Endothelial cell (in vitro differentiated cells): ENCODE measurements around the gene ARHGAP44. TPM values are rescaled to one million over a fixed set of nuclear protein-coding genes. Genes with fewer than 3 reads are reported as not detected.

Experiments
- DNase-seq: peaks from one replicate; pipeline ENCODE4 v3.0.0; 2021; ENCODE audit warnings: low spot score
- H3K27ac Mint-ChIP-seq: one replicate; pipeline ENCODE4 v1.8.0; 2021; ENCODE audit warnings: mixed read lengths, inconsistent platforms; ENCODE audit not compliant: unreplicated experiment
- H3K27me3 Mint-ChIP-seq: one replicate; pipeline ENCODE4 v1.8.0; 2021; ENCODE audit warnings: mild to moderate bottlenecking, moderate library complexity, mixed read lengths, inconsistent platforms; ENCODE audit not compliant: unreplicated experiment
- H3K36me3 Mint-ChIP-seq: one replicate; pipeline ENCODE4 v1.8.0; 2021; ENCODE audit warnings: mild to moderate bottlenecking, low read depth, mixed read lengths, inconsistent platforms; ENCODE audit not compliant: unreplicated experiment
- H3K4me1 Mint-ChIP-seq: one replicate; pipeline ENCODE4 v1.8.0; 2021; ENCODE audit warnings: mild to moderate bottlenecking, mixed read lengths, inconsistent platforms; ENCODE audit not compliant: unreplicated experiment
- H3K4me3 Mint-ChIP-seq: one replicate; pipeline ENCODE4 v1.8.0; 2021; ENCODE audit warnings: mild to moderate bottlenecking, mixed read lengths, inconsistent platforms; ENCODE audit not compliant: unreplicated experiment
- H3K9me3 Mint-ChIP-seq: one replicate; pipeline ENCODE4 v1.8.0; 2021; ENCODE audit warnings: mixed read lengths, inconsistent platforms; ENCODE audit not compliant: unreplicated experiment
- CTCF ChIP-seq: fragments of 200-600 bp; sonication (generic); IDR thresholded peaks from one replicate; pipeline ENCODE4 v1.5.0; 2021; ENCODE audit warnings: antibody characterized with exemption; ENCODE audit not compliant: unreplicated experiment
- total RNA-seq: library from RNA; stranded (reverse); fragmentation: NEBNext Ultra II Directional; extraction: Animal tissue kit (Norgen Biotek cat#: 25700); gene quantifications from one replicate; pipeline ENCODE4 v1.2.1, GENCODE V29; 2021; ENCODE audit not compliant: unreplicated experiment

The ARHGAP44 gene
- total RNA-seq, 1 donor from 2014 or later, result 11.5 TPM

- Mint-ChIP-seq H3K4me3 (no peak overlapping the region), H3K36me3 (peaks cover 19% of the 10 kb centered on the region), H3K27me3 (peaks cover 6% of the 10 kb centered on the region), H3K27ac (no peak overlapping the region), H3K9me3 (no peaks in the 10 kb centered on the region), H3K4me1 (peaks cover 3% of the 10 kb centered on the region)
- no peak for TF ChIP-seq CTCF
- DNase-seq, result no peak
Observed at GRCh38 chr17:12830777-12831247, 41.5 kb downstream of the ARHGAP44 start.

- no peaks in the 10 kb centered on the region for H3K9me3 Mint-ChIP-seq
- H3K27me3 Mint-ChIP-seq, result peaks cover 2% of the 10 kb centered on the region
- no peak overlapping the region for H3K27ac Mint-ChIP-seq
- DNase-seq, result no peak
- peaks cover 19% of the 10 kb centered on the region for H3K36me3 Mint-ChIP-seq
- no peak overlapping the region for H3K4me3 Mint-ChIP-seq
- H3K4me1 Mint-ChIP-seq, result peaks cover 5% of the 10 kb centered on the region
- TF ChIP-seq CTCF, result no peak
Observed at GRCh38 chr17:12831839-12832238, 42.5 kb downstream of the ARHGAP44 start.

GRCh38 chr17:12839042-12839441 lies 49.7 kb downstream of the ARHGAP44 start:
- peaks cover 15% of the 10 kb centered on the region for H3K4me1 Mint-ChIP-seq
- DNase-seq, result no peak
- TF ChIP-seq CTCF, result no peak
- no peak overlapping the region for H3K4me3 Mint-ChIP-seq
- H3K36me3 Mint-ChIP-seq, result no peaks in the 10 kb centered on the region
- no peaks in the 10 kb centered on the region for H3K27me3 Mint-ChIP-seq
- no peaks in the 10 kb centered on the region for H3K9me3 Mint-ChIP-seq
- H3K27ac Mint-ChIP-seq, result no peak overlapping the region

- no peak for DNase-seq
- no peak overlapping the region for H3K27ac Mint-ChIP-seq
- H3K4me3 Mint-ChIP-seq, result no peak overlapping the region
- H3K4me1 Mint-ChIP-seq, result peaks cover 10% of the 10 kb centered on the region
- H3K9me3 Mint-ChIP-seq, result no peaks in the 10 kb centered on the region
- H3K27me3 Mint-ChIP-seq, result peaks cover 2% of the 10 kb centered on the region
- TF ChIP-seq CTCF, result no peak
- H3K36me3 Mint-ChIP-seq, result no peaks in the 10 kb centered on the region
Observed at GRCh38 chr17:12842936-12843335, 53.6 kb downstream of the ARHGAP44 start.

GRCh38 chr17:12850996-12851395 lies 61.7 kb downstream of the ARHGAP44 start:
- no peak overlapping the region for H3K27ac Mint-ChIP-seq
- no peak for TF ChIP-seq CTCF
- peaks cover 2% of the 10 kb centered on the region for H3K27me3 Mint-ChIP-seq
- no peaks in the 10 kb centered on the region for H3K9me3 Mint-ChIP-seq
- no peak overlapping the region for H3K4me3 Mint-ChIP-seq
- no peak for DNase-seq
- peaks cover 3% of the 10 kb centered on the region for H3K36me3 Mint-ChIP-seq
- peaks cover 13% of the 10 kb centered on the region for H3K4me1 Mint-ChIP-seq
